WTC11 (cell line): ENCODE results near the gene DAB1.

Experiments
- CTCF ChIP-seq: fragments of 200-600 bp; IDR thresholded peaks from 2 replicates; pipeline ENCODE4 v1.8.0; 2022; ENCODE audit warnings: antibody characterized with exemption
- ZNF423 ChIP-seq: fragments of 250-450 bp; sonication (Bioruptor Pico); IDR thresholded peaks from 2 replicates; pipeline ENCODE4 v2.1.2; 2022; ENCODE audit warnings: mild to moderate bottlenecking, moderate library complexity

DNA sequence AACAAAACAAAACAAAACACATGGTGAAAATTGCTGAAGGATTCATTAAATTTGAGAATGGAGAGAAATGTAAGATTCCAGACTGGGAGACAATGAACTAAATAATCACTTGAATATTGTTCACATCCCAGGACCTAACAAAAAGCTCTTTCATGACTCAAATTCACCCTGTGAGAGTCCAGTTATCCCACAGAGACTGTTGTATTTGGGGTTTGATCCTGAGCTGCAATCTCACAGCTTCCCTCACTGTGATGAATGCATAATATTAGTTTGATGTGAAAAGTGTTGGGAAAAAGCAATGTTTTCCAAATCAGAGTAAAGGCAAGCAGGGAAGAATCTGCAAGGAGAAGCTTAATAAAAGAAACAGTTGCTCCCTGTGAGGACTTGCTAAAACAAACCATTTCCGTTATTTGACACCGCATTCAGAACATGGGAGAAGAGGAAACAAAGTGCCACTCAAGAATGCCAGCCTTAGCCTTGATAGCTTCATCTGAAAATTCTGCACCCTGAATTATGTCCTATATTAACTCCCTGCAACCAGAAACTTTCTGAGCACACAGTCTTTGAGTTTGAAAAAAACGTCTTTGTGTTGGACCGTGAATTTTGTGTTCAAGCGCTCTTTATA lies 208.8 kb downstream of the DAB1 start:
- no peak for TF ChIP-seq ZNF423 (CRISPR knock-in tag)
- no peak for TF ChIP-seq CTCF
